ENCODE measurements around the gene CYTH3.
"Not testable (repeated sequence)": the region's sequence is repeated elsewhere in the genome, so short reads cannot be mapped to it uniquely, and the experiment has no call there.

DNA sequence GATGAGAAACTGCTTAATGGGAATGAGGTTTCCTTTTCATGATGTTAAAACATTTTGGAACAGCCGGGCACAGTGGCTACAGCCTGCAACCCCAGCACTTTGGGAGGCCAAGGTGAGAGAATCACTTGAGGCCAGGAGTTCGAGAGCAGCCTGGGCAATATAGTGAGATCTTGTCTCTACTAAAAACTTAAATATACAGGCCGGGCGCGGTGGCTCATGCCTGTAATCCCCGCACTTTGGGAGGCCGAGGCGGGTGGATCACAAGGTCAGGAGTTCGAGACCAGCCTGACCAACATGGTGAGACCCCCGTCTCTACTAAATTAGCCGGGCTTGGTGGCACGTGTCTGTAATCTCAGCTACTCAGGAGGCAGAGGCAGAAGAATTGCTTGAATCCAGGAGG lies 19.5 kb upstream of the CYTH3 start:
- not testable (repeated sequence) for TF ChIP-seq HOXA7 (CRISPR knock-in tag; IDR thresholded peaks at IDR 0.05); POLR2A (IDR thresholded peaks at IDR 0.05; ENCODE audit: insufficient read depth in 1 of 2, low read depth in 2 of 2, low read length in 2 of 2); FOXA3 (CRISPR knock-in tag; IDR thresholded peaks at IDR 0.05); ATF7-NPFF (CRISPR knock-in tag; IDR thresholded peaks at IDR 0.05; ENCODE audit: low read depth); MED13 (CRISPR knock-in tag; IDR thresholded peaks at IDR 0.05); RFX5 (IDR thresholded peaks at IDR 0.05; ENCODE audit: low read depth, low read length)
- TF ChIP-seq, protein P1, sequence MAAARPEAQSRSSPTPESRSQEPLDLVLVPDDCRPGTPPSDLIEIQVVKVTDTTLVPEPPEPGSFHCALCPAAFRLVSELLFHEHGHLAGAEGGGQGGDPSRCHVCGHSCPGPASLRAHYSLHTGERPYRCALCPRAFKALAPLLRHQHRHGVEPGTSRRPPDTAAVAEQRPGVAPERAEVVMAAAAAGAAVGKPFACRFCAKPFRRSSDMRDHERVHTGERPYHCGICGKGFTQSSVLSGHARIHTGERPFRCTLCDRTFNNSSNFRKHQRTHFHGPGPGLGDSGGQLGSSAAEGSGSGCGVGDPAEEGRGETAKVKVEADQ (CRISPR knock-in tag; IDR thresholded peaks at IDR 0.05; ENCODE audit: borderline replicate concordance) = not testable (repeated sequence)
- TF ChIP-seq, protein P2, sequence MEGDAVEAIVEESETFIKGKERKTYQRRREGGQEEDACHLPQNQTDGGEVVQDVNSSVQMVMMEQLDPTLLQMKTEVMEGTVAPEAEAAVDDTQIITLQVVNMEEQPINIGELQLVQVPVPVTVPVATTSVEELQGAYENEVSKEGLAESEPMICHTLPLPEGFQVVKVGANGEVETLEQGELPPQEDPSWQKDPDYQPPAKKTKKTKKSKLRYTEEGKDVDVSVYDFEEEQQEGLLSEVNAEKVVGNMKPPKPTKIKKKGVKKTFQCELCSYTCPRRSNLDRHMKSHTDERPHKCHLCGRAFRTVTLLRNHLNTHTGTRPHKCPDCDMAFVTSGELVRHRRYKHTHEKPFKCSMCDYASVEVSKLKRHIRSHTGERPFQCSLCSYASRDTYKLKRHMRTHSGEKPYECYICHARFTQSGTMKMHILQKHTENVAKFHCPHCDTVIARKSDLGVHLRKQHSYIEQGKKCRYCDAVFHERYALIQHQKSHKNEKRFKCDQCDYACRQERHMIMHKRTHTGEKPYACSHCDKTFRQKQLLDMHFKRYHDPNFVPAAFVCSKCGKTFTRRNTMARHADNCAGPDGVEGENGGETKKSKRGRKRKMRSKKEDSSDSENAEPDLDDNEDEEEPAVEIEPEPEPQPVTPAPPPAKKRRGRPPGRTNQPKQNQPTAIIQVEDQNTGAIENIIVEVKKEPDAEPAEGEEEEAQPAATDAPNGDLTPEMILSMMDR (CRISPR knock-in tag; IDR thresholded peaks at IDR 0.05) = not testable (repeated sequence)
